HEK293 (cell line): ENCODE measurements around the gene NINJ2.
A peak's percentile ranks its signal among the peaks of the same experiment; 100 is the strongest.
"Not testable (repeated sequence)": the region's sequence is repeated elsewhere in the genome, so short reads cannot be mapped to it uniquely, and the experiment has no call there.

Experiments
- CTCF ChIA-PET: fragments of 350-600 bp; formaldehyde crosslinking; extraction: SDS; loops from one replicate; lab custom pipeline; 2021; ENCODE audit warnings: antibody characterized with exemption; lab: Yijun Ruan, JAX
- POLR2A ChIA-PET: fragments of 300-600 bp; formaldehyde crosslinking; extraction: SDS; loops from one replicate; lab custom pipeline; 2020; ENCODE audit warnings: antibody characterized with exemption, inconsistent platforms; lab: Yijun Ruan, JAX
- H3K27ac ChIP-seq: fragments of 200-500 bp; sonication (Bioruptor generic); 2 replicates; pipeline ENCODE4 v1.5.1; 2014; ENCODE audit warnings: low read depth, low read length, control low read depth, inconsistent platforms; ENCODE audit errors: extremely low read depth
- H3K36me3 ChIP-seq, 2 experiments: fragments of 200-500 bp in 1 of 2; sonication (Bioruptor generic) in 1 of 2; 1 replicate in 1 of 2; 2 replicates in 1 of 2; pipeline ENCODE4 v1.5.1; 2014 to 2017; ENCODE audit warnings: inconsistent platforms in 2 of 2, low read length in 2 of 2; ENCODE audit not compliant: control insufficient read depth in 2 of 2, insufficient read depth in 1 of 2
- H3K4me1 ChIP-seq: fragments of 200-500 bp; sonication (Bioruptor generic); 2 replicates; pipeline ENCODE4 v1.5.1; 2014; ENCODE audit warnings: mild to moderate bottlenecking, low read length, inconsistent platforms; ENCODE audit not compliant: control insufficient read depth, insufficient read depth
- H3K4me3 ChIP-seq: 2 replicates; pipeline ENCODE4 v1.5.1; 2011; ENCODE audit warnings: low read depth, mild to moderate bottlenecking, control low read depth, low read length, moderate library complexity
- H3K9me3 ChIP-seq: fragments of 200-500 bp; sonication (Bioruptor generic); 2 replicates; pipeline ENCODE4 v1.5.1; 2014; ENCODE audit warnings: low read depth, low read length, inconsistent platforms; ENCODE audit not compliant: control insufficient read depth, insufficient read depth
- BCL11B ChIP-seq: fragments of 450-650 bp; formaldehyde crosslinking; IDR thresholded peaks from 2 replicates; pipeline ENCODE4 v1.5.1; 2016; ENCODE audit warnings: low read depth, missing biosample characterization, missing genetic modification characterization
- EGR2 ChIP-seq: fragments of 450-650 bp; formaldehyde crosslinking; IDR thresholded peaks from 2 replicates; pipeline ENCODE4 v1.5.1; 2016; ENCODE audit warnings: low read depth, missing biosample characterization, missing genetic modification characterization
- IKZF3 ChIP-seq: fragments of 450-650 bp; IDR thresholded peaks from 2 replicates; pipeline ENCODE4 v1.5.0; 2018; ENCODE audit warnings: missing biosample characterization, mild to moderate bottlenecking, missing genetic modification characterization, moderate library complexity
- KLF17 ChIP-seq: fragments of 450-650 bp; formaldehyde crosslinking; IDR thresholded peaks from 2 replicates; pipeline ENCODE4 v1.5.1; 2016; ENCODE audit warnings: missing biosample characterization, missing genetic modification characterization
- SCRT2 ChIP-seq: fragments of 450-650 bp; formaldehyde crosslinking; IDR thresholded peaks from 2 replicates; pipeline ENCODE4 v1.5.1; 2016; ENCODE audit warnings: missing biosample characterization, missing genetic modification characterization
- SP7 ChIP-seq: fragments of 450-650 bp; formaldehyde crosslinking; IDR thresholded peaks from 2 replicates; pipeline ENCODE4 v1.5.1; 2016; ENCODE audit warnings: missing biosample characterization, missing genetic modification characterization
- ZBTB17 ChIP-seq: fragments of 450-650 bp; formaldehyde crosslinking; IDR thresholded peaks from 2 replicates; pipeline ENCODE4 v1.5.1; 2016; ENCODE audit warnings: missing biosample characterization, missing genetic modification characterization
- ZNF121 ChIP-seq: fragments of 450-650 bp; formaldehyde crosslinking; IDR thresholded peaks from 2 replicates; pipeline ENCODE4 v1.5.1; 2016; ENCODE audit warnings: missing biosample characterization, missing genetic modification characterization
- ZNF146 ChIP-seq: fragments of 450-650 bp; formaldehyde crosslinking; IDR thresholded peaks from 2 replicates; pipeline ENCODE4 v1.5.1; 2016; ENCODE audit warnings: missing biosample characterization, missing genetic modification characterization
- ZNF174 ChIP-seq: fragments of 450-650 bp; formaldehyde crosslinking; IDR thresholded peaks from 2 replicates; pipeline ENCODE4 v1.5.0; 2017; ENCODE audit warnings: missing biosample characterization, mild to moderate bottlenecking, missing genetic modification characterization
- ZNF248 ChIP-seq: fragments of 450-650 bp; formaldehyde crosslinking; IDR thresholded peaks from 2 replicates; pipeline ENCODE4 v1.5.1; 2017; ENCODE audit warnings: missing biosample characterization, missing genetic modification characterization
- ZNF366 ChIP-seq: fragments of 450-650 bp; formaldehyde crosslinking; conservative IDR thresholded peaks from 2 replicates; pipeline ENCODE4 v1.5.1; 2016; ENCODE audit warnings: missing biosample characterization, missing genetic modification characterization
- ZNF561 ChIP-seq: fragments of 450-650 bp; IDR thresholded peaks from 2 replicates; pipeline ENCODE4 v1.5.1; 2018; ENCODE audit warnings: missing biosample characterization, missing genetic modification characterization, borderline replicate concordance
- ZNF580 ChIP-seq: fragments of 450-650 bp; formaldehyde crosslinking; IDR thresholded peaks from 2 replicates; pipeline ENCODE4 v1.5.1; 2016; ENCODE audit warnings: missing biosample characterization, missing genetic modification characterization
- ZNF660 ChIP-seq: fragments of 450-650 bp; IDR thresholded peaks from 2 replicates; pipeline ENCODE4 v1.5.1; 2018; ENCODE audit warnings: missing biosample characterization, mild to moderate bottlenecking, missing genetic modification characterization
- ZNF768 ChIP-seq: fragments of 450-650 bp; formaldehyde crosslinking; IDR thresholded peaks from 2 replicates; pipeline ENCODE4 v1.5.1; 2018; ENCODE audit warnings: missing biosample characterization, mild to moderate bottlenecking, missing genetic modification characterization
- ZNF843 ChIP-seq: fragments of 450-650 bp; formaldehyde crosslinking; IDR thresholded peaks from 2 replicates; pipeline ENCODE4 v1.5.1; 2016; ENCODE audit warnings: missing biosample characterization, missing genetic modification characterization
- ZSCAN18 ChIP-seq: fragments of 450-650 bp; formaldehyde crosslinking; IDR thresholded peaks from 2 replicates; pipeline ENCODE4 v1.5.1; 2016; ENCODE audit warnings: missing biosample characterization, missing genetic modification characterization
- ZXDB ChIP-seq: fragments of 450-650 bp; formaldehyde crosslinking; IDR thresholded peaks from 2 replicates; pipeline ENCODE4 v1.5.1; 2016; ENCODE audit warnings: missing biosample characterization, missing genetic modification characterization

NINJ2 gene

GRCh38 chr12:709455-710020 is 46.3 kb upstream of the NINJ2 start:
- no peak overlapping the region for H3K27ac ChIP-seq
- no peaks in the 10 kb centered on the region for H3K9me3 ChIP-seq
- ChIA-PET CTCF (interaction anchor here (0.6 kb wide), 2 partner anchors 14 to 16 kb away, joined by 3 read pairs; no protein-coding TSS in a partner anchor), POLR2A (interaction anchor here (0.6 kb wide), 2 partner anchors 240 to 1073 kb away, joined by 3 to 8 read pairs; partner anchors contain the start of gene RAD52)
- H3K4me3 ChIP-seq: no peak overlapping the region
- no peaks in the 10 kb centered on the region for H3K36me3 ChIP-seq
- peak; percentile 68 for TF ChIP-seq EGR2
- TF ChIP-seq ZNF174: no peak
- peak; percentile 69 for TF ChIP-seq SP7 (tag by site-specific recombination)
- no peak for TF ChIP-seq ZSCAN18 (tag by site-specific recombination)
- peaks cover 5% of the 10 kb centered on the region; the same call in 1 of the 2 replicates for H3K4me1 ChIP-seq

- H3K36me3 ChIP-seq, H3K9me3 ChIP-seq, H3K4me3 ChIP-seq, POLR2A ChIA-PET, H3K27ac ChIP-seq, CTCF ChIA-PET, H3K4me1 ChIP-seq: not testable (repeated sequence)
- TF ChIP-seq ZNF580 (tag by site-specific recombination) (0 out of 2 replicates have a peak, but pooled peaks have one; percentile 31), ZNF146 (tag by site-specific recombination) (peak; percentile 96)
These were observed 44.8 kb upstream of the NINJ2 start for GRCh38 chr12:708084-708483.

GRCh38 chr12:704516-705242 is 41.4 kb upstream of the NINJ2 start:
- TF ChIP-seq ZBTB17 (tag by site-specific recombination) (peak; percentile 31; the same call in 1 of the 2 replicates), ZNF561 (tag by site-specific recombination) (no peak), ZNF366 (tag by site-specific recombination) (peak; percentile 95), ZNF121 (tag by site-specific recombination) (peak; percentile 73; the same call in 1 of the 2 replicates)
- ChIA-PET POLR2A (no interaction called here), CTCF (interaction anchor here (0.7 kb wide), 1 partner anchor 163 kb away, joined by 4 read pairs; no protein-coding TSS in a partner anchor)
- no peaks in the 10 kb centered on the region for H3K9me3 ChIP-seq
- no peaks in the 10 kb centered on the region for H3K4me1 ChIP-seq
- no peak overlapping the region for H3K27ac ChIP-seq
- no peaks in the 10 kb centered on the region for H3K36me3 ChIP-seq
- no peak overlapping the region for H3K4me3 ChIP-seq

- POLR2A ChIA-PET: no interaction called here
- Histone ChIP-seq H3K4me1 (no peaks in the 10 kb centered on the region), H3K4me3 (no peak overlapping the region), H3K36me3 (no peaks in the 10 kb centered on the region), H3K27ac (no peak overlapping the region), H3K9me3 (no peaks in the 10 kb centered on the region)
- TF ChIP-seq IKZF3 (tag by site-specific recombination) (no peak), ZNF248 (tag by site-specific recombination) (no peak), SCRT2 (tag by site-specific recombination) (no peak), KLF17 (tag by site-specific recombination) (no peak), ZXDB (no peak), ZNF843 (tag by site-specific recombination) (no peak), BCL11B (no peak), ZNF174 (no peak), ZNF768 (tag by site-specific recombination) (no peak), ZNF660 (tag by site-specific recombination) (no peak)
- CTCF ChIA-PET: interaction anchor here (0.6 kb wide), 1 partner anchor 28 kb away, joined by 3 read pairs; no protein-coding TSS in a partner anchor
These were observed 38.8 kb upstream of the NINJ2 start for GRCh38 chr12:701896-702539.
